H9 (cell line): Measurements from ENCODE around the gene B3GNT9. TPM values are rescaled to one million over a fixed set of nuclear protein-coding genes. Genes with fewer than 3 reads are reported as not detected.

Source experiments
- DNase-seq: peaks from one replicate; pipeline ENCODE4 v3.0.0-alpha.2; 2017
- H2AFZ ChIP-seq: one replicate; pipeline ENCODE4 v1.6.1; 2013; ENCODE audit warnings: mild to moderate bottlenecking, low read length, control low read depth, moderate library complexity
- H2AK5ac ChIP-seq: 2 replicates; pipeline ENCODE4 v1.6.1; 2013; ENCODE audit warnings: low read length, control low read depth, mixed read lengths; ENCODE audit not compliant: insufficient read length
- H2BK120ac ChIP-seq: one replicate; pipeline ENCODE4 v1.6.1; 2013; ENCODE audit warnings: low read depth, mild to moderate bottlenecking, low read length, control low read depth, inconsistent platforms; ENCODE audit not compliant: poor library complexity, severe bottlenecking
- H2BK12ac ChIP-seq: 2 replicates; pipeline ENCODE4 v1.6.1; 2013; ENCODE audit warnings: low read length, control low read depth, mixed read lengths, low read depth; ENCODE audit not compliant: insufficient read length
- H2BK15ac ChIP-seq: 2 replicates; pipeline ENCODE4 v1.6.1; 2013; ENCODE audit warnings: low read depth, low read length, control low read depth
- H2BK20ac ChIP-seq: one replicate; pipeline ENCODE4 v1.6.1; 2013; ENCODE audit warnings: low read depth, mild to moderate bottlenecking, low read length, control low read depth, inconsistent platforms; ENCODE audit not compliant: poor library complexity, severe bottlenecking
- H2BK5ac ChIP-seq: 2 replicates; pipeline ENCODE4 v1.6.1; 2013; ENCODE audit warnings: low read length, control low read depth, mixed read lengths; ENCODE audit not compliant: insufficient read length
- H3K14ac ChIP-seq: 2 replicates; pipeline ENCODE4 v1.6.1; 2013; ENCODE audit warnings: low read length, control low read depth; ENCODE audit not compliant: insufficient read depth
- H3K18ac ChIP-seq: 2 replicates; pipeline ENCODE4 v1.6.1; 2013; ENCODE audit warnings: low read depth, mild to moderate bottlenecking, mixed read lengths, low read length, control low read depth; ENCODE audit not compliant: insufficient read length
- H3K23ac ChIP-seq: 2 replicates; pipeline ENCODE4 v1.6.1; 2013; ENCODE audit warnings: low read length, control low read depth, mixed read lengths, low read depth; ENCODE audit not compliant: insufficient read length
- H3K23me2 ChIP-seq: 2 replicates; pipeline ENCODE4 v1.6.1; 2013; ENCODE audit warnings: low read depth, mild to moderate bottlenecking, mixed read lengths, low read length, control low read depth; ENCODE audit not compliant: insufficient read length, poor library complexity, severe bottlenecking
- H3K27ac ChIP-seq: 2 replicates; pipeline ENCODE4 v1.5.1; 2013; ENCODE audit warnings: low read length, control low read depth, mixed read lengths, low read depth; ENCODE audit not compliant: insufficient read length
- H3K27me3 ChIP-seq: 2 replicates; pipeline ENCODE4 v1.6.1; 2013; ENCODE audit warnings: low read length, control low read depth, inconsistent platforms; ENCODE audit not compliant: insufficient read depth
- H3K4ac ChIP-seq: 2 replicates; pipeline ENCODE4 v1.6.1; 2013; ENCODE audit warnings: low read depth, mild to moderate bottlenecking, control low read depth, inconsistent platforms, low read length, moderate library complexity
- H3K4me1 ChIP-seq: 2 replicates; pipeline ENCODE4 v1.6.1; 2013; ENCODE audit warnings: low read length, control low read depth, inconsistent platforms; ENCODE audit not compliant: insufficient read depth
- H3K4me2 ChIP-seq: 2 replicates; pipeline ENCODE4 v1.6.1; 2013; ENCODE audit warnings: low read length, control low read depth, mixed read lengths; ENCODE audit not compliant: insufficient read length, insufficient read depth
- H3K56ac ChIP-seq: 2 replicates; pipeline ENCODE4 v1.6.1; 2013; ENCODE audit warnings: low read depth, mild to moderate bottlenecking, mixed read lengths, low read length, control low read depth; ENCODE audit not compliant: insufficient read length
- H3K79me1 ChIP-seq: 2 replicates; pipeline ENCODE4 v1.6.1; 2013; ENCODE audit warnings: low read depth, mild to moderate bottlenecking, moderate library complexity, low read length, control low read depth, inconsistent platforms; ENCODE audit not compliant: insufficient read depth, poor library complexity, severe bottlenecking
- H3K79me2 ChIP-seq: 2 replicates; pipeline ENCODE4 v1.6.1; 2013; ENCODE audit warnings: low read length, control low read depth, inconsistent platforms; ENCODE audit not compliant: insufficient read depth
- H3K9ac ChIP-seq: 2 replicates; pipeline ENCODE4 v1.6.1; 2013; ENCODE audit warnings: low read length, control low read depth, mixed read lengths; ENCODE audit not compliant: insufficient read length; ENCODE audit errors: extremely low read depth
- H3K9me3 ChIP-seq: one replicate; pipeline ENCODE4 v1.6.1; 2013; ENCODE audit warnings: low read depth, low read length, inconsistent platforms; ENCODE audit not compliant: control insufficient read depth
- H3T11ph ChIP-seq: one replicate; pipeline ENCODE4 v1.6.1; 2013; ENCODE audit warnings: mild to moderate bottlenecking, low read length, control low read depth, inconsistent platforms
- H4K20me1 ChIP-seq: one replicate; pipeline ENCODE4 v1.6.1; 2013; ENCODE audit not compliant: control insufficient read depth, insufficient read length, insufficient read depth
- H4K5ac ChIP-seq: 2 replicates; pipeline ENCODE4 v1.6.1; 2013; ENCODE audit warnings: low read depth, mild to moderate bottlenecking, mixed read lengths, low read length, control low read depth; ENCODE audit not compliant: insufficient read length
- H4K8ac ChIP-seq: replicated peaks from 2 replicates; pipeline ENCODE4 v1.6.1; 2013; ENCODE audit warnings: low read length, control low read depth, mixed read lengths, low read depth; ENCODE audit not compliant: insufficient read length
- H4K91ac ChIP-seq: 2 replicates; pipeline ENCODE4 v1.6.1; 2013; ENCODE audit warnings: low read depth, mild to moderate bottlenecking, moderate library complexity, mixed read lengths, low read length, control low read depth; ENCODE audit not compliant: insufficient read length
- H3K27ac Mint-ChIP-seq, 3 experiments: 2 replicates in 2 of 3; 3 replicates in 1 of 3; pipeline ENCODE4 v1.8.0; 2020 to 2021; ENCODE audit warnings: mixed read lengths in 3 of 3, mild to moderate bottlenecking in 1 of 3, moderate library complexity in 1 of 3
- H3K27me3 Mint-ChIP-seq: 2 replicates; pipeline ENCODE4 v1.8.0; 2021; ENCODE audit warnings: low read depth, mild to moderate bottlenecking, moderate library complexity, mixed read lengths
- H3K36me3 Mint-ChIP-seq, 3 experiments: 2 replicates in 2 of 3; 3 replicates in 1 of 3; pipeline ENCODE4 v1.8.0; 2020 to 2021; ENCODE audit warnings: low read depth in 3 of 3, mixed read lengths in 3 of 3; ENCODE audit not compliant: insufficient read depth in 1 of 3
- H3K4me1 Mint-ChIP-seq, 2 experiments: 2 replicates each; pipeline ENCODE4 v1.8.0; 2020; ENCODE audit warnings: mixed read lengths in 2 of 2
- H3K4me3 Mint-ChIP-seq, 2 experiments: 2 replicates in 1 of 2; 3 replicates in 1 of 2; pipeline ENCODE4 v1.8.0; 2020 to 2021; ENCODE audit warnings: mild to moderate bottlenecking in 2 of 2, mixed read lengths in 2 of 2, moderate library complexity in 1 of 2
- H3K9me3 Mint-ChIP-seq, 2 experiments: 2 replicates in 1 of 2; 3 replicates in 1 of 2; pipeline ENCODE4 v1.8.0; 2020; ENCODE audit warnings: mild to moderate bottlenecking in 2 of 2, mixed read lengths in 2 of 2, moderate library complexity in 1 of 2
- CTCF ChIP-seq: fragments of 200-600 bp; sonication (generic); conservative IDR thresholded peaks from 3 replicates; pipeline ENCODE4 v1.8.0; 2021; ENCODE audit warnings: antibody characterized with exemption, mild to moderate bottlenecking
- WGBS: extraction: QIAGEN DNeasy Blood & Tissue Kit; methylation state at CpG from one replicate; pipeline ENCODE4 v1.1.7; 2013; ENCODE audit warnings: missing lambda C conversion rate, low lambda C conversion rate, mixed read lengths; ENCODE audit not compliant: insufficient read length; ENCODE audit errors: extremely low coverage; 5-methylcytosine and 5-hydroxymethylcytosine counted together
- total RNA-seq: library from RNA; stranded (reverse); gene quantifications from 2 replicates; pipeline ENCODE4 v1.2.1, GENCODE V29; 2021

B3GNT9 gene
- total RNA-seq, 1 experiment from 2014 or later: 11.2 TPM

DNA sequence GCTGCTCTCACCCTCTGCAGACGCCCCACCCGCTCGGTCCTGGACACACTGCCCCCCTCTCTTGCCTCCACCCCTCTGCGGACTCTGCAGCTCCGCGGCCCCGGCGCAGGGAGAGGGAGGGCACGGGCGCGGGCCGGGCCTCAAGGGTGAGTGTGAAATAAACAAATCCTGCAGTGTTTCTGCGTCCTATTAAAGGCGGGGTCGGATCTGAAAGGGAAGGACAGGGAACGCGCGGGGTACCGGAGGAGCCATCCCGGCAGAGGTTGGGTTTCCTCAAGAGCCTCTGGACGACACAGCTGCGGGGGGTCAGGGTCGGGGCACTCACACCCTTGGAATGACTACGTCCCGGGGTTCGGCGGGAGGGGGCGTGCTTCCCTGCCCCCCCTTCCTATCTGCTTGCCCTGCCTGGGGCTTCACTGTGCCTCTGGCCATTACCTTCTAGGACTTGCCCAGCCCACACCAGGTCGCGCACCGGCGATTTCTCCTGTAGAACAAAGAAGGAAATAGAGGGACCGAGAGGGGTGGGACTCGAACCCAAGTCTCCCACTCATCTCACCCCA, 13.3 kb upstream of the B3GNT9 start:
- no peaks in the 10 kb centered on the region; a peak in 1 of 7 replicates for H3K36me3 Mint-ChIP-seq
- TF ChIP-seq CTCF: no peak
- H2AFZ ChIP-seq: no peak overlapping the region

More for the DNA sequence above, 13.3 kb upstream of the B3GNT9 start:
- no peak overlapping the region for H2AK5ac ChIP-seq
- no peak overlapping the region for H3K56ac ChIP-seq
- H4K91ac ChIP-seq: no peak overlapping the region
- H2BK20ac ChIP-seq: no peak overlapping the region
- H3K23ac ChIP-seq: no peak overlapping the region
- no peak overlapping the region for H2BK15ac ChIP-seq
- H3K4me1 Mint-ChIP-seq: peaks cover 12 to 47% of the 10 kb centered on the region in 2 experiments
- no peak overlapping the region for H3K4ac ChIP-seq
- no CpG with 5 or more reads among the region's 34 CpGs for WGBS
- no peak for DNase-seq
- no peak overlapping the region for H3K14ac ChIP-seq
- no peak overlapping the region for H2BK5ac ChIP-seq
- H3K23me2 ChIP-seq: peaks cover 14% of the 10 kb centered on the region
- no peak overlapping the region for H2BK120ac ChIP-seq
- no peak overlapping the region for H3K9ac ChIP-seq
- H3K4me3 Mint-ChIP-seq: peak overlapping the region in 1 of 2 experiments; percentile 74; a peak in 3 of 5 replicates
- H2BK12ac ChIP-seq: no peak overlapping the region
- H3K4me2 ChIP-seq: peak overlapping the region; percentile 20
- H3K79me1 ChIP-seq: no peaks in the 10 kb centered on the region
- no peaks in the 10 kb centered on the region for H3K4me1 ChIP-seq
- H3K27ac Mint-ChIP-seq: no peak overlapping the region
- H3K79me2 ChIP-seq: no peaks in the 10 kb centered on the region
- H3K27me3 ChIP-seq: peaks cover 95% of the 10 kb centered on the region
- H3T11ph ChIP-seq: no peak overlapping the region
- H3K9me3 ChIP-seq: no peaks in the 10 kb centered on the region
- H3K27me3 Mint-ChIP-seq: peaks cover 99% of the 10 kb centered on the region
- H3K27ac ChIP-seq: no peak overlapping the region
- H4K8ac ChIP-seq: no peak overlapping the region
- no peaks in the 10 kb centered on the region for H4K20me1 ChIP-seq
- H3K18ac ChIP-seq: no peak overlapping the region
- no peak overlapping the region for H4K5ac ChIP-seq
- peaks cover 3 to 6% of the 10 kb centered on the region in 2 experiments; a peak in 3 of 5 replicates for H3K9me3 Mint-ChIP-seq
